WTC11 (cell line): Measurements from ENCODE around the gene NANOS2. TPM values are rescaled to one million over a fixed set of nuclear protein-coding genes. Genes with fewer than 3 reads are reported as not detected.

Experiments used
- AR ChIP-seq: fragments of 250-450 bp; sonication (Bioruptor Pico); IDR thresholded peaks from 2 replicates; pipeline ENCODE4 v1.9.0; 2021; ENCODE audit warnings: mild to moderate bottlenecking
- ATF1 ChIP-seq: sonication (generic); formaldehyde crosslinking; IDR thresholded peaks from 2 replicates; pipeline ENCODE4 v1.8.1; 2023; ENCODE audit warnings: mild to moderate bottlenecking, moderate library complexity, missing genetic modification reagents
- ATF2 ChIP-seq: sonication (generic); formaldehyde crosslinking; IDR thresholded peaks from 2 replicates; pipeline ENCODE4 v1.8.1; 2022; ENCODE audit warnings: low read depth, missing genetic modification reagents, borderline replicate concordance
- CTCF ChIP-seq: fragments of 200-600 bp; IDR thresholded peaks from 2 replicates; pipeline ENCODE4 v1.8.0; 2022; ENCODE audit warnings: antibody characterized with exemption
- E2F5 ChIP-seq: sonication (generic); formaldehyde crosslinking; IDR thresholded peaks from 2 replicates; pipeline ENCODE4 v1.8.1; 2022; ENCODE audit warnings: mild to moderate bottlenecking, moderate library complexity, missing genetic modification reagents
- EMX1 ChIP-seq: fragments of 250-450 bp; sonication (Bioruptor Pico); IDR thresholded peaks from 2 replicates; pipeline ENCODE4 v1.8.0; 2021; ENCODE audit warnings: mild to moderate bottlenecking
- ERG ChIP-seq: fragments of 250-450 bp; sonication (Bioruptor Pico); IDR thresholded peaks from 2 replicates; pipeline ENCODE4 v1.8.0; 2021; ENCODE audit warnings: mild to moderate bottlenecking
- ESRRA ChIP-seq: sonication (generic); formaldehyde crosslinking; IDR thresholded peaks from 2 replicates; pipeline ENCODE4 v1.8.1; 2022; ENCODE audit warnings: mild to moderate bottlenecking, missing genetic modification reagents, borderline replicate concordance
- FOXP1 ChIP-seq: sonication (generic); formaldehyde crosslinking; IDR thresholded peaks from 2 replicates; pipeline ENCODE4 v1.8.0; 2022; ENCODE audit warnings: missing genetic modification reagents, mild to moderate bottlenecking, moderate library complexity, borderline replicate concordance
- FOXP4 ChIP-seq: sonication (generic); formaldehyde crosslinking; IDR thresholded peaks from 2 replicates; pipeline ENCODE4 v1.8.0; 2022; ENCODE audit warnings: mild to moderate bottlenecking, missing genetic modification reagents
- GTF2I ChIP-seq: fragments of 250-450 bp; sonication (Bioruptor Pico); conservative IDR thresholded peaks from 2 replicates; pipeline ENCODE4 v1.4.0; 2021; ENCODE audit warnings: mild to moderate bottlenecking
- HMGA2 ChIP-seq: fragments of 250-450 bp; sonication (Bioruptor Pico); IDR thresholded peaks from 2 replicates; pipeline ENCODE4 v1.4.0; 2021; ENCODE audit warnings: mild to moderate bottlenecking, moderate library complexity
- JAZF1 ChIP-seq: fragments of 250-450 bp; sonication (Bioruptor Pico); IDR thresholded peaks from 2 replicates; pipeline ENCODE4 v1.9.0; 2021; ENCODE audit warnings: moderate library complexity, mild to moderate bottlenecking, inconsistent platforms
- MAX ChIP-seq: sonication (generic); formaldehyde crosslinking; IDR thresholded peaks from 2 replicates; pipeline ENCODE4 v1.8.0; 2022; ENCODE audit warnings: mild to moderate bottlenecking, missing genetic modification reagents
- NFATC4 ChIP-seq: fragments of 250-450 bp; sonication (Bioruptor Pico); IDR thresholded peaks from 2 replicates; pipeline ENCODE4 v1.9.0; 2021; ENCODE audit warnings: mild to moderate bottlenecking
- NFYB ChIP-seq: sonication (generic); formaldehyde crosslinking; conservative IDR thresholded peaks from 2 replicates; pipeline ENCODE4 v1.8.0; 2022; ENCODE audit warnings: low read depth, missing genetic modification reagents
- RELA ChIP-seq: sonication (generic); formaldehyde crosslinking; IDR thresholded peaks from 2 replicates; pipeline ENCODE4 v1.8.1; 2022; ENCODE audit warnings: missing genetic modification reagents, mild to moderate bottlenecking, borderline replicate concordance
- SP1 ChIP-seq: sonication (generic); formaldehyde crosslinking; conservative IDR thresholded peaks from 2 replicates; pipeline ENCODE4 v1.8.1; 2022; ENCODE audit warnings: missing genetic modification reagents
- TEAD1 ChIP-seq: sonication (generic); formaldehyde crosslinking; IDR thresholded peaks from 2 replicates; pipeline ENCODE4 v1.8.0; 2022; ENCODE audit warnings: mild to moderate bottlenecking, missing genetic modification reagents
- ZNF219 ChIP-seq: sonication (generic); formaldehyde crosslinking; IDR thresholded peaks from 2 replicates; pipeline ENCODE4 v1.8.0; 2023; ENCODE audit warnings: missing genetic modification reagents, mild to moderate bottlenecking, borderline replicate concordance
- ZNF396 ChIP-seq: fragments of 250-450 bp; sonication (Bioruptor Pico); IDR thresholded peaks from 2 replicates; pipeline ENCODE4 v1.8.0; 2021; ENCODE audit warnings: mild to moderate bottlenecking, moderate library complexity, borderline replicate concordance
- ZNF423 ChIP-seq: fragments of 250-450 bp; sonication (Bioruptor Pico); IDR thresholded peaks from 2 replicates; pipeline ENCODE4 v2.1.2; 2022; ENCODE audit warnings: mild to moderate bottlenecking, moderate library complexity
- ZNF532 ChIP-seq: fragments of 250-450 bp; sonication (Bioruptor Pico); IDR thresholded peaks from 2 replicates; pipeline ENCODE4 v1.9.0; 2021; ENCODE audit warnings: mild to moderate bottlenecking, borderline replicate concordance
- ZNF671 ChIP-seq: fragments of 250-450 bp; sonication (Bioruptor Pico); IDR thresholded peaks from 2 replicates; pipeline ENCODE4 v1.8.0; 2021; ENCODE audit warnings: mild to moderate bottlenecking
- total RNA-seq: library from RNA; stranded (reverse); gene quantifications from 3 replicates; pipeline ENCODE4 v1.2.3, GENCODE V29; 2021

NANOS2 gene
- total RNA-seq, 1 experiment from 2014 or later, result 0.13 TPM

GRCh38 chr19:45863840-45864628, 50.5 kb downstream of the NANOS2 start, which contains the start of gene FOXA3 (continued):
- TF ChIP-seq ZNF532 (no peak), EMX1 (CRISPR knock-in tag) (0 out of 2 replicates have a peak, but pooled peaks have one; percentile 45), ZNF423 (CRISPR knock-in tag) (peak; percentile 58), ESRRA (no peak), NFYB (no peak), CTCF (peak; percentile 62), FOXP4 (CRISPR knock-in tag) (peak; percentile 18; the same call in 1 of the 2 replicates), ZNF219 (CRISPR knock-in tag) (no peak), FOXP1 (CRISPR knock-in tag) (0 out of 2 replicates have a peak, but pooled peaks have one; percentile 9), ATF2 (CRISPR knock-in tag) (no peak), ERG (CRISPR knock-in tag) (no peak), ZNF671 (0 out of 2 replicates have a peak, but pooled peaks have one; percentile 39), ZNF396 (CRISPR knock-in tag) (no peak), HMGA2 (CRISPR knock-in tag) (no peak), MAX (no peak), NFATC4 (CRISPR knock-in tag) (no peak), AR (CRISPR knock-in tag) (0 out of 2 replicates have a peak, but pooled peaks have one; percentile 49), GTF2I (CRISPR knock-in tag) (peak; percentile 100), ATF1 (CRISPR knock-in tag) (no peak), RELA (CRISPR knock-in tag) (0 out of 2 replicates have a peak, but pooled peaks have one; percentile 18), E2F5 (CRISPR knock-in tag) (peak; percentile 43; the same call in 1 of the 2 replicates), SP1 (CRISPR knock-in tag) (peak; percentile 68), TEAD1 (CRISPR knock-in tag) (no peak), JAZF1 (CRISPR knock-in tag) (no peak)
